Measurements from ENCODE around the gene SRSF2.

The SRSF2 gene

GRCh38 chr17:76696763-76697701 is 40.1 kb downstream of the SRSF2 start:
- DNase-seq (ENCODE audit: insufficient read length) (peak; percentile 49), FAIRE-seq (peak; percentile 84)
- TF ChIP-seq POLR2AphosphoS5 (IDR thresholded peaks at IDR 0.05; ENCODE audit: low read depth, low read length) = no peak
- TF ChIP-seq TAF1 (IDR thresholded peaks at IDR 0.05; ENCODE audit: borderline replicate concordance, low read depth, low read length) = no peak
- no peak for TF ChIP-seq POLR2A (IDR thresholded peaks at IDR 0.05; ENCODE audit: low read depth, low read length)

GRCh38 chr17:76695059-76695831 is 41.9 kb downstream of the SRSF2 start:
- DNase-seq (ENCODE audit: insufficient read length) (no peak), FAIRE-seq (no peak)
- TF ChIP-seq TAF1 (IDR thresholded peaks at IDR 0.05; ENCODE audit: borderline replicate concordance, low read depth, low read length) (no peak), POLR2AphosphoS5 (IDR thresholded peaks at IDR 0.05; ENCODE audit: low read depth, low read length) (no peak), POLR2A (IDR thresholded peaks at IDR 0.05; ENCODE audit: low read depth, low read length) (no peak)

DNA sequence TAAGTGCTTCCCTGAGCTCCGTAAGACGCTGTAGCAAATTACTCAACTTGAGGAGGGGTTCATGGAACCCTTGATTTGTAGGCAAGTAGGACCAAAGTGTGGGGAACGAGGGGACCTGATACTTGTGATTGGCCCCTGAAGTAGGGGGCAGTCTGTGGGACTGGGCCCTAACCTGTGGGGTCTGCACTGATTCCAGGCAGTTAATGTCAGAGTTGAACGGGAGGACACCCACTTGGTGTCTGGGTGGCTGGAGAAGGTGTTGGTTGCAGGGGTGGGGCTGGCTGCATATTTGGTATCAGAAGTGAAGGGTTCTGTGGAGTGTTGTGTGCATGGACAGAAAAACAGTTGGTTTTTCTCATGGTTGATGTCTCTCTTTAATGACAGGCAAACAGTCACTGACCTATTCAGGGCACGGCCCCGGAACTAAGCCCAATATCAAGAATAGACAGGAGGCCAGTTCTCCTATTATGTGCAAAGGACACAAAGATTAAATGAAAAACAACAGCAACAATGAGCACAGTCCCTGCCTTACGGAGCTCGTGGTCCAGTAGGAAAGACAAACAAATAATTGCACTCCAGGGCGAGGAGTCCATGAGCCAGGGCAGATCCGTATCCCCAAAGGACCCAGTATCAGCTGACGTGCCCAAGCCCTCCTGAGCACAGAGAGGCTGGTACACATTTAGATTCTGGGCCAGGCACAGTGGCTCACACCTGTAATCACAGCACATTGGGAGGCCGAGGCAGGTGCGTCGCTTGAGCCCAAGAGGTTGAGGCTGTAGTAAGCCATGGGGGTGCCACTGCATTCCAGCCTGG is 45.5 kb downstream of the SRSF2 start:
- TF ChIP-seq POLR2A (IDR thresholded peaks at IDR 0.05; ENCODE audit: low read depth, low read length) (no peak), TAF1 (IDR thresholded peaks at IDR 0.05; ENCODE audit: borderline replicate concordance, low read depth, low read length) (no peak), POLR2AphosphoS5 (IDR thresholded peaks at IDR 0.05; ENCODE audit: low read depth, low read length) (no peak)
- FAIRE-seq = no peak
- no peak for DNase-seq (ENCODE audit: insufficient read length)

- FAIRE-seq = no peak
- no peak for DNase-seq (ENCODE audit: insufficient read length)
- TF ChIP-seq POLR2AphosphoS5 (IDR thresholded peaks at IDR 0.05; ENCODE audit: low read depth, low read length) = no peak
- no peak for TF ChIP-seq POLR2A (IDR thresholded peaks at IDR 0.05; ENCODE audit: low read depth, low read length)
- TF ChIP-seq TAF1 (IDR thresholded peaks at IDR 0.05; ENCODE audit: borderline replicate concordance, low read depth, low read length) = no peak
Observed at GRCh38 chr17:76690596-76691280, 46.4 kb downstream of the SRSF2 start.

- no peak for DNase-seq (ENCODE audit: insufficient read length)
- TF ChIP-seq POLR2A (IDR thresholded peaks at IDR 0.05; ENCODE audit: low read depth, low read length) = no peak
- TF ChIP-seq TAF1 (IDR thresholded peaks at IDR 0.05; ENCODE audit: borderline replicate concordance, low read depth, low read length) = no peak
- FAIRE-seq = no peak
Observed at GRCh38 chr17:76689859-76690258, 47.3 kb downstream of the SRSF2 start.

GRCh38 chr17:76688165-76688622 is 48.9 kb downstream of the SRSF2 start:
- TF ChIP-seq POLR2A (IDR thresholded peaks at IDR 0.05; ENCODE audit: low read depth, low read length) (no peak), POLR2AphosphoS5 (IDR thresholded peaks at IDR 0.05; ENCODE audit: low read depth, low read length) (no peak), TAF1 (IDR thresholded peaks at IDR 0.05; ENCODE audit: borderline replicate concordance, low read depth, low read length) (no peak)
- FAIRE-seq = no peak

DNA sequence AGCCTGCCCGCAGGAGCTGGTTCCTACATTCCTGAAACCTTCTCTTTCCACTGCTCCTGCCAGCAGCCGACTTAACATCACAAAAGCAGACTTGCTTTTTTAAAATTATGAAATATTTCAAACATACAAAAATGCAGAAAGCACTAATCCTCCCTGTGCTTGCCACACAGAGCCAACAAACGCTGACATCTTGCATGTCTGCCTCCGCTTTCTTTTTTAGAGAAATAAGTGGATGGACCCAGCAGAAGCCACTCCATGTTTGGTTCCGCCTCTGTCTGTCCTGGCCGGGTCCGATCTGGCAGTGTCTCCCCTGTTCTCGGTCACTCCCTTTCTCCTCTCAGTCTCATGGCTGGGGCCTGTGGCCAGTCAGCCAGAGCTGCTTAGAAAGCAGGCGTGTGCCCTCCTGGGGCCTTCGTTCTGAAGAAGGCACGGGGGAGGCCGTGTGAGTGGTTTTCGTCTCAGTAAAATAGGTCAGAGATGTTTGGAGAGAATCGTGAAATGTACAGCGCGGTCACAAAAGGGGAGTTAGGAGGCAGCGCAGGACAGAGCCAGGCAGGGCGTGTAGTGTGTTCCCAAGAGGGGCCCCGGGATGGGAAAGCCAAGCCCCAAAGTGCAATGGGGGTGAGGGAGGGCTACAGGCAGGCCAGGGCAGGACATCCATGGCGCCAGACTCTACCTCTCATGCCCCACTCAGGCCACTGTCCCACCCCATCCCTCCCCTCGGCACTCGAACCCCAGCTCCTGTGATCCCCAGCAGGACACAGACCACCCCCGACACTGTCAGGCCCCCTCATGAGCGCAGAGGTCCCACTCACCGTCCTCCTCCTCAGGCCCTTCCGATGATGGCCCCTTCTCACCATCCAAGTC is 49.6 kb downstream of the SRSF2 start:
- FAIRE-seq = no peak
- no peak for TF ChIP-seq POLR2AphosphoS5 (IDR thresholded peaks at IDR 0.05; ENCODE audit: low read depth, low read length)
- TF ChIP-seq POLR2A (IDR thresholded peaks at IDR 0.05; ENCODE audit: low read depth, low read length) = no peak
- DNase-seq (ENCODE audit: insufficient read length) = no peak

More at GRCh38 chr17:76688165-76688622, 48.9 kb downstream of the SRSF2 start:
- DNase-seq (ENCODE audit: insufficient read length) = no peak

DNA sequence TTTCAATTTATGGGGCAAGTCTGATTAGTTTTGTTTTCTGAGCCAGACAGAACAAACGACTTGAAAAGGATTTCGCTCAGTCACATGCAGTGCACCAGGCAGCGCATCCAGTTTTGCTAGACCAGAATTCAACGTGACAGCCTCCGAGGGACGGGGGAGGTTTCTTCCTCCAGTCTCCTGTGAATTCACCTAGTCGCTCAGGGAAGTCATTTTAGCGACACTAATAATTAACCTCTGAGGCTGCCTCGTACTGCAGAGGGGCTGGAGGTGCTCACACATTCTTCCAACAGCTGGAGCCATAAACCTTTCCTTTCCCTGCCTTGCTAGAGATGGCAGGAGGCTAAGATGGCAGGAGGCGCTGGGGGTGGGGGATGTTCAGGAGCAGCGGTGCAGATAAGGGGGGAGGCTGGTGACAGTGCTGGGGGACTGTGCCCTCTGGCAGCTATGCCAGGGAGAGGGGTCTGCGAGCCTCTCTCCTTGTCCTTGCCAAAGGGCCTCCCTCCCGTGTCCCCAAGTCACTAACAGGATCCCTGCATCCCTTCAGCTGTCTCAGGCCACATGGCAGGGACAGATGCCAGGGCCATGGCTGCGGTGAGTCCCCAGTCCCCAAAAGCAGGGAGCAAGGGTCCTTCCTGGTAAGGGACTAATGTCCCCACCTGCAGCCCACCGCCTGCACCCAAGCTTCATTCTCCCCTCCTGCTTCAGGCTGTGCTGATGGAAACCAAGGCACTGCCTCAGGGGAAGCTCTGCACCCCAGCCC is 50.4 kb downstream of the SRSF2 start:
- DNase-seq (ENCODE audit: insufficient read length) (no peak), FAIRE-seq (no peak)
- TF ChIP-seq POLR2AphosphoS5 (IDR thresholded peaks at IDR 0.05; ENCODE audit: low read depth, low read length) (no peak), TAF1 (IDR thresholded peaks at IDR 0.05; ENCODE audit: borderline replicate concordance, low read depth, low read length) (no peak), POLR2A (IDR thresholded peaks at IDR 0.05; ENCODE audit: low read depth, low read length) (no peak)

- no peak for DNase-seq (ENCODE audit: insufficient read length)
- no peak for FAIRE-seq
- TF ChIP-seq POLR2AphosphoS5 (IDR thresholded peaks at IDR 0.05; ENCODE audit: low read depth, low read length) (no peak), TAF1 (IDR thresholded peaks at IDR 0.05; ENCODE audit: borderline replicate concordance, low read depth, low read length) (no peak), POLR2A (IDR thresholded peaks at IDR 0.05; ENCODE audit: low read depth, low read length) (no peak)
Observed at GRCh38 chr17:76685846-76686245, 51.3 kb downstream of the SRSF2 start.
